Epithelial cell of proximal tubule (primary cell): Measurements from ENCODE around the gene POP4. TPM values are rescaled to one million over a fixed set of nuclear protein-coding genes. Genes with fewer than 3 reads are reported as not detected.
A peak's percentile ranks its signal among the peaks of the same experiment; 100 is the strongest.

Source experiments
- DNase-seq: peaks from one replicate; pipeline ENCODE4 v3.0.0-alpha.2; 2011; ENCODE audit warnings: low read depth
- H3K4me3 ChIP-seq: 2 replicates; pipeline ENCODE4 v1.5.1; 2011; ENCODE audit warnings: low read depth, mild to moderate bottlenecking, low read length
- total RNA-seq: library from RNA; depleted of rRNA; stranded (reverse); fragments of >200 nt; gene quantifications from 2 replicates; pipeline ENCODE4 v1.2.3, GENCODE V29; 2015
- TF ChIP-seq, protein P1 (sequence below): conservative IDR thresholded peaks from 2 replicates; pipeline ENCODE4 v1.5.1; 2012; ENCODE audit warnings: low read depth, mild to moderate bottlenecking, low read length

POP4 gene
- total RNA-seq, 1 donor from 2014 or later, result 53.5 TPM

DNA sequence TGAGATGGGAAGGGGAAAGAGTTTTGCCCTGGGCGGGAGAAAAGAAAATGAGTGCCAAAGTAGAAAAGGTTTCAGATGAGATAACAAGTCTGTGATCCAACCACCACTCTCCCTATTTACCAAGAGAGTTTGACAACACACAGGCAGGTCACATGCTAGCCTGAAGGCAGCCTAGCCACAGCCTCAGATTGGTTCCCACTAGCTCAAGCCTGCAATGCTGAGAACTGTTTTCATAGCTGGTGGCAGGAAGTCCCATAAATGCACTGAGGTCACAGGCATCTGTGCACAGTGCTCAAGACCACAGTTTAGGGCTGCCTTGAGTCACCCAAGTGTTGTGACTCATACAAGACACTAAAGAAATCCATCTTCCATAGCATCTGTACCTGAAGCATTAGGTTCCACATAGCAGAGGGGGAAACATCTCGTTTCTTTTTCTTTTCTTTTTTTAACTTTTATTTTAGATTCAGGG, 18.5 kb upstream of the POP4 start:
- DNase-seq, result no peak
- H3K4me3 ChIP-seq, result no peak overlapping the region
- TF ChIP-seq, protein P1, sequence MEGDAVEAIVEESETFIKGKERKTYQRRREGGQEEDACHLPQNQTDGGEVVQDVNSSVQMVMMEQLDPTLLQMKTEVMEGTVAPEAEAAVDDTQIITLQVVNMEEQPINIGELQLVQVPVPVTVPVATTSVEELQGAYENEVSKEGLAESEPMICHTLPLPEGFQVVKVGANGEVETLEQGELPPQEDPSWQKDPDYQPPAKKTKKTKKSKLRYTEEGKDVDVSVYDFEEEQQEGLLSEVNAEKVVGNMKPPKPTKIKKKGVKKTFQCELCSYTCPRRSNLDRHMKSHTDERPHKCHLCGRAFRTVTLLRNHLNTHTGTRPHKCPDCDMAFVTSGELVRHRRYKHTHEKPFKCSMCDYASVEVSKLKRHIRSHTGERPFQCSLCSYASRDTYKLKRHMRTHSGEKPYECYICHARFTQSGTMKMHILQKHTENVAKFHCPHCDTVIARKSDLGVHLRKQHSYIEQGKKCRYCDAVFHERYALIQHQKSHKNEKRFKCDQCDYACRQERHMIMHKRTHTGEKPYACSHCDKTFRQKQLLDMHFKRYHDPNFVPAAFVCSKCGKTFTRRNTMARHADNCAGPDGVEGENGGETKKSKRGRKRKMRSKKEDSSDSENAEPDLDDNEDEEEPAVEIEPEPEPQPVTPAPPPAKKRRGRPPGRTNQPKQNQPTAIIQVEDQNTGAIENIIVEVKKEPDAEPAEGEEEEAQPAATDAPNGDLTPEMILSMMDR, result no peak

DNA sequence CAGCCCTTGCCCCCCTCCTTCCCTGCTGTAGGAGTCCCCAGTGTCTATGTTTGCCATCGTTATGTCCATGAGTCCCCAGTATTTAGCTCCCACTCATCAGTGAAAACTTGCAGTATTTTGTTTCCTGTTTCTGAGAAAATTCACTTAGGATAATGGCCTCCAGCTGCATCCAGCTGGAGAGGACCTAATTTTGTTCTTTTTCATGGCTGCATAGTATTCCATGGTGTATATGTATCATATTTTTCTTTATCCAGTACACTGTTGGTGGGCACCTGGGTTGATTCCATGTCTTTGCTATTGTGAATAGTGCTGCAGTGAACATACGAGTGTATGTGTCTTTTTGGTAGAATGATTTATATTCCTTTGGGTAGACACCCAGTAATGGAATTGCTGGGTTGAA, 18.0 kb upstream of the POP4 start:
- no peak overlapping the region for H3K4me3 ChIP-seq
- no peak for DNase-seq
- TF ChIP-seq, protein P1, result no peak

DNA sequence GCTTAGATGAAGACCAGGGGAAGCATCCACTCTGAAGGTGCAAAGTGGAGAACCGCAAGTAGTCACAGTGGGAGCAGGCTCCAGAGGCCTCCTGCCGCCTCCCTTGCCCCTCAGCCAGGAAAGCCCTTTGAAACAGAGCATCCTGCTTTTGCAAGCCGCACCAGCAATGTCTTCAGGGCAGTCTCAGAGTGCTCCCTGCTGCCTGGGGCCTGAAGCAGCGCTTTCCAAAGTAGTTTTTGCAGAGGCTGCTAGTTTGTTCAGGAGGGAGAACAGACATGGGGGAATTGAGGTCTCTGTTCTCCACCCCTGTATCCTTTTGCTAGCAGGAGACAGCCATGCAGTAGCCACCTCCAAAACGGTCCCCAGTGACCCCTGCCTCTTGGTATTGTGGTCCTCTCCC, 15.8 kb upstream of the POP4 start:
- no peak for DNase-seq
- TF ChIP-seq, protein P1, result no peak
- H3K4me3 ChIP-seq, result no peak overlapping the region

DNA sequence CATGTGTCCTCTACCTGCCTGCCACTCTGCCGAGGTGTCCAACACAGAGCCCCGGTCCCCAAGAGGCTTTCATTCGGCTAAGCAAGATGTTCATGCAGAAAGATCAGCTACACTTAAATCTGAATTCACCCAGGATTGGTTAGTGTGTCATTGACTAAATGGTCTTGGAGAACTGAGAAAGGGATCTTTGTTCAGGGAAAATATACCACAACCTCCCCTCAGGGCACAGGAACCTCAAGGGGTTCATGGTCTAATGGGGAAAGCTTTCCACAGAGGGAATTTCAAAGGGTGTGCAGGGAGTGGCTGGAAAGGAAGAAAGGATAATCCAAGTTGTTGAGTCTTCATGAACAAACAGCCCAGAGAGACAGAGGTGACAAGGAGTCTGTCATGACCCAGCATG, 14.4 kb upstream of the POP4 start:
- DNase-seq, result no peak
- TF ChIP-seq, protein P1, result no peak
- no peak overlapping the region for H3K4me3 ChIP-seq

DNA sequence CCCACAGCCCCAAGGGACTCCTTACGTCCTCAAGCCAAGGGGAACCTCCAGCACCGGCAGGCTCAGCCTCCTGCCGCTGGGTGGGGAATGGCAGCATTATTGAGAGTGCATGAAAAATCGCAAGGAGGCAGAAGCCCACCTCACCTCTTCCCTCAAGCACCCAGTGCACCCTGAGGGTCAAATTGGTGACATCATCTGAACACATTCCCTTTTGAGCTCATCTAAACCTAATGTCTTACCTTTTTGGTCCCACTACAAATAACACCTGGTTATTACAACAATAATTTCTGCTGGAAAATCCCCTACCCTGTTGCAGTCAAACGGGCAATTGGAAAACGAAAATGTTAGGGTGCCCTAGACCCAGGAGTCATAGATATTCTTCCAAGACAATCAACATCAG, 12.2 kb upstream of the POP4 start:
- no peak for DNase-seq
- no peak overlapping the region for H3K4me3 ChIP-seq
- TF ChIP-seq, protein P1, result no peak

DNA sequence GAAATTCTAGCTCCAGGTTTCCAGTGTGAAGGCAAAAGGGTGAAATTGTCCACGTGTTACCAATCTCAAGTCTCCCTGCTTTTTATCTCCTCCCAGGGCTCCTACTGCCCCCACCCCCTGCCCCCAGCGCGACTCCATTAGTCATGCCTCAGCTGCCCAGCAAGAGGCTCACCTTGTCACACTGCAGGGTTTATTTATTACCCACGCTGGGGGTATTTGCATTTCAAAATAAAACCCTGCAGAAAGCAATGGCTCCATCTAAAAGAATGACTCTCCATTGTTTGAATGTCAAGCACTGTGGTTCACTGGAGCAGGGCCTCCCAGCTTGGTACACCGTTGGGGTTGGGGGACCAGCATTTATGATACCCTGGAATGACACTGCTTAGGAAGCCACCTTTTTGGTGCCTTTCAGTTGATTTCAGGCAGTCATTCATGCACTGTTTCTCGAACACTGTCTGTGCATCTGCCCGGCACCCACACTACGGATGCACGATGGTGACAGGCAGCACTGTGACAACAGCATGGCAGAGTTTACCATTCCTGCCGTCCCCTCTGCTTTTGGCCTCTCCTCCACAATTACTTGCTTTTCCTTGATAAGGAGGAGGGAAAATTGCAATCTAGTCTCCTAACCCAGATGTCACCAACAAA, 9.9 kb upstream of the POP4 start:
- TF ChIP-seq, protein P1, result no peak
- DNase-seq, result no peak
- no peak overlapping the region for H3K4me3 ChIP-seq

DNA sequence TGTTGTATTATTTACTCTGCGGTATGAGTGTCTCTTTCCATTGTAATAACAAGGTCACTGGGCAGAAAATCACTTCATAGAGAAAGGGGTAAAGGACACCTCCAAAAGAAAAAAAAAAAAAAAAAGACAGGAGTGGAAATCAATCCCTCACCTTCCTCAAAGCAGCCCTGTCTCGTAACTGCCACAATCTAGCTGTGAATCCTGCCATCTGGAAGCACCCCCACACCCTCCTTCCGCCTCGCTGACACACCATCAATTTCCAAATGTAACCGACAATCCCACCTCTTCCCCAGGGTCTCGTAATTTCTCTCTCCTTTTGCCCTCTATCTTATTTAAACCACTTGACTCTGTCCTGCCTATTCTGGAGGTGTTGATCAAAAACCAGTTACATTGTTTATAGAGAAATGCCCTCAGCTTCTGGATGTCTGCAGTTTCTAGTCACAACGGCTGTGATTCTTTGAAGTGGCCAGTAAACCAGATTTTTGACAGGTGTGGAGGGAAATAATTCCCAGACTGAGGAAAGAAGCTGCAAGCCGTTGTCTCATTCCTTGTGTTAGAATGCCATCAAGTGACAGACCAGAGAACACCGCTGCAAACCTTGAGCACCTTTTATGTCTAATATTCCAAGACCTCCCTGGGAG, 9.1 kb upstream of the POP4 start:
- TF ChIP-seq, protein P1, result peak; percentile 64
- DNase-seq, result no peak

More for the DNA sequence above, 9.1 kb upstream of the POP4 start:
- no peak overlapping the region for H3K4me3 ChIP-seq
